Kidney epithelial cell (primary cell): ENCODE results near the gene SLC25A47. TPM values are rescaled to one million over a fixed set of nuclear protein-coding genes. Genes with fewer than 3 reads are reported as not detected.

Experiments used
- DNase-seq: peaks from one replicate; pipeline ENCODE4 v3.0.0-alpha.2; 2010; ENCODE audit warnings: low read depth
- H3K27me3 ChIP-seq: 2 replicates; pipeline ENCODE4 v1.6.0; 2011; ENCODE audit warnings: low read length; ENCODE audit not compliant: control insufficient read depth, insufficient read depth
- H3K36me3 ChIP-seq: 2 replicates; pipeline ENCODE4 v1.5.1; 2011; ENCODE audit warnings: low read length; ENCODE audit not compliant: control insufficient read depth, insufficient read depth
- H3K4me3 ChIP-seq: 2 replicates; pipeline ENCODE4 v1.5.1; 2011; ENCODE audit warnings: low read depth, mild to moderate bottlenecking, control low read depth, low read length
- CTCF ChIP-seq: IDR thresholded peaks from 2 replicates; pipeline ENCODE4 v1.5.1; 2011; ENCODE audit warnings: mild to moderate bottlenecking, moderate library complexity, low read length, control low read depth, inconsistent platforms; ENCODE audit not compliant: insufficient read depth, poor library complexity, severe bottlenecking
- total RNA-seq: library from RNA; depleted of rRNA; stranded (reverse); fragments of >200 nt; gene quantifications from 2 replicates; pipeline ENCODE4 v1.2.3, GENCODE V29; 2015

The SLC25A47 gene
- total RNA-seq, 1 donor from 2014 or later: not detected

- no peaks in the 10 kb centered on the region for H3K27me3 ChIP-seq
- no peaks in the 10 kb centered on the region for H3K36me3 ChIP-seq
- DNase-seq: no peak
- TF ChIP-seq CTCF: peak; percentile 68
- H3K4me3 ChIP-seq: no peak overlapping the region
These were observed 20.0 kb upstream of the SLC25A47 start for GRCh38 chr14:100303179-100303578.

- no peak overlapping the region for H3K4me3 ChIP-seq
- no peaks in the 10 kb centered on the region for H3K36me3 ChIP-seq
- no peaks in the 10 kb centered on the region for H3K27me3 ChIP-seq
- TF ChIP-seq CTCF: no peak
- DNase-seq: no peak
These were observed 19.2 kb upstream of the SLC25A47 start for GRCh38 chr14:100303925-100304324.

- no peak for TF ChIP-seq CTCF
- peak overlapping the region; percentile 73 for H3K4me3 ChIP-seq
- H3K27me3 ChIP-seq: no peaks in the 10 kb centered on the region
- H3K36me3 ChIP-seq: no peaks in the 10 kb centered on the region
- no peak for DNase-seq
These were observed 18.3 kb upstream of the SLC25A47 start for GRCh38 chr14:100304825-100305323.

- TF ChIP-seq CTCF: no peak
- Histone ChIP-seq H3K36me3 (no peaks in the 10 kb centered on the region), H3K27me3 (no peaks in the 10 kb centered on the region), H3K4me3 (peak overlapping the region; percentile 73)
- DNase-seq: no peak
These were observed 17.6 kb upstream of the SLC25A47 start for GRCh38 chr14:100305324-100306100.

- DNase-seq: peak; percentile 41
- no peaks in the 10 kb centered on the region for H3K36me3 ChIP-seq
- TF ChIP-seq CTCF: no peak
These were observed 16.8 kb upstream of the SLC25A47 start, which contains the start of gene SLC25A29 for GRCh38 chr14:100306101-100306997. SLC25A29 (minus strand) TSS chr14:100306444; CDS start chr14:100306232, 212 bp downstream.

More at GRCh38 chr14:100306101-100306997, 16.8 kb upstream of the SLC25A47 start, which contains the start of gene SLC25A29:
- H3K27me3 ChIP-seq: no peaks in the 10 kb centered on the region
- H3K4me3 ChIP-seq: peak within 1 kb of the TSS; percentile 73
